Measurements from ENCODE around the gene ZMIZ1. TPM values are rescaled to one million over a fixed set of nuclear protein-coding genes. Genes with fewer than 3 reads are reported as not detected.

ZMIZ1 gene
- total RNA-seq, 1 donor from 2014 or later = 46.2 TPM

DNA sequence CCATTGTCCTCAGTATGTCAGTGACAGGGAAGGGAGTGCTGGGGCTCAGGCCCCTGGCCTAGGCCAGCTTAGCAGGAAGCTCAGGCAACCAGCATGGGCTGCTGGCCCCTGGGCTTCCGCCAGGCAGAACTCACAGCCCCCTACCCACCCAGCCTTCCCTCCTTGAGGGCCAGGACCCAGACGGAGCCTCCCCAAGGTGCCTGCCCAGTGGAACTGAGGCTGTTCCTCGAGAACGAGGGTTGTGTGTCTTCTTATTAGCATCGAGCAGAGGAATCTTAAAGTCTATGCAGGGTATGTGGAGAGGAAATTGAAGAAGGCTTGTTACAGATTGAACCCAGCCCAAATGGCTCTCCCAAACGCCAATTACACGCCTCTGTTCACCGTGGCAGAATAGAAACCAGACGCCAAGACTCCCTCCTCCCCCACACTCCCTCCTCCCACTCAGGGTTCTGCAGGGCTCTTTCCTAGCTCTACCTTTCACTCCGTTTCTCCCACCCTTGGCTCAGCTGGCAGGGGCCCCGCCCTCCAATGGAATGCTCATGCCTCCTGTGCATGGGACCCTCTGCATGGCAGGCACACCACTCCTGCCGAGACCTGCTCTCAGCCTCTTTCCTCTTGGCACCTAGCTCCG is 134.4 kb downstream of the ZMIZ1 start:
- no peak for TF ChIP-seq CTCF (IDR thresholded peaks at IDR 0.05)
- no peak overlapping the region for H3K4me3 Mint-ChIP-seq (ENCODE audit: unreplicated experiment)

GRCh38 chr10:79203833-79204232 is 135.1 kb downstream of the ZMIZ1 start:
- H3K27me3 Mint-ChIP-seq (ENCODE audit: low read depth) = no peaks in the 10 kb centered on the region
- H3K36me3 Mint-ChIP-seq (ENCODE audit: low read depth) = peaks cover 28% of the 10 kb centered on the region
- DNase-seq (ENCODE audit: low spot score) = peak; percentile 59

More for the DNA sequence above, 134.4 kb downstream of the ZMIZ1 start:
- Mint-ChIP-seq H3K9me3 (ENCODE audit: low read depth) (no peaks in the 10 kb centered on the region), H3K36me3 (ENCODE audit: low read depth) (peaks cover 24% of the 10 kb centered on the region), H3K4me1 (ENCODE audit: low read depth) (peaks cover 18% of the 10 kb centered on the region), H3K27me3 (ENCODE audit: low read depth) (no peaks in the 10 kb centered on the region), H3K27ac (ENCODE audit: unreplicated experiment) (peak overlapping the region; percentile 51)
- DNase-seq (ENCODE audit: low spot score) = peak; percentile 70

GRCh38 chr10:79206300-79207095 is 137.7 kb downstream of the ZMIZ1 start:
- no peaks in the 10 kb centered on the region for H3K9me3 Mint-ChIP-seq (ENCODE audit: low read depth)
- no peak overlapping the region for H3K4me3 Mint-ChIP-seq (ENCODE audit: unreplicated experiment)
- peak; percentile 81 for DNase-seq (ENCODE audit: low spot score)
- H3K27ac Mint-ChIP-seq (ENCODE audit: unreplicated experiment) = no peak overlapping the region
- no peaks in the 10 kb centered on the region for H3K27me3 Mint-ChIP-seq (ENCODE audit: low read depth)
- peaks cover 18% of the 10 kb centered on the region for H3K4me1 Mint-ChIP-seq (ENCODE audit: low read depth)
- peaks cover 38% of the 10 kb centered on the region for H3K36me3 Mint-ChIP-seq (ENCODE audit: low read depth)
- no peak for TF ChIP-seq CTCF (IDR thresholded peaks at IDR 0.05)

More at GRCh38 chr10:79203833-79204232, 135.1 kb downstream of the ZMIZ1 start:
- Mint-ChIP-seq H3K4me1 (ENCODE audit: low read depth) (peaks cover 18% of the 10 kb centered on the region), H3K4me3 (ENCODE audit: unreplicated experiment) (no peak overlapping the region), H3K9me3 (ENCODE audit: low read depth) (no peaks in the 10 kb centered on the region), H3K27ac (ENCODE audit: unreplicated experiment) (no peak overlapping the region)
- peak; percentile 13 for TF ChIP-seq CTCF (IDR thresholded peaks at IDR 0.05)

GRCh38 chr10:79207096-79207357 is 138.3 kb downstream of the ZMIZ1 start:
- no peak for TF ChIP-seq CTCF (IDR thresholded peaks at IDR 0.05)
- peaks cover 38% of the 10 kb centered on the region for H3K36me3 Mint-ChIP-seq (ENCODE audit: low read depth)
- no peak overlapping the region for H3K4me3 Mint-ChIP-seq (ENCODE audit: unreplicated experiment)
- no peaks in the 10 kb centered on the region for H3K27me3 Mint-ChIP-seq (ENCODE audit: low read depth)
- no peak overlapping the region for H3K27ac Mint-ChIP-seq (ENCODE audit: unreplicated experiment)
- DNase-seq (ENCODE audit: low spot score) = peak; percentile 62
- peaks cover 18% of the 10 kb centered on the region for H3K4me1 Mint-ChIP-seq (ENCODE audit: low read depth)
- no peaks in the 10 kb centered on the region for H3K9me3 Mint-ChIP-seq (ENCODE audit: low read depth)

- no peak for TF ChIP-seq CTCF (IDR thresholded peaks at IDR 0.05)
- DNase-seq (ENCODE audit: low spot score) = no peak
- Mint-ChIP-seq H3K27ac (ENCODE audit: unreplicated experiment) (no peak overlapping the region), H3K27me3 (ENCODE audit: low read depth) (no peaks in the 10 kb centered on the region), H3K36me3 (ENCODE audit: low read depth) (peaks cover 38% of the 10 kb centered on the region), H3K4me1 (ENCODE audit: low read depth) (peaks cover 15% of the 10 kb centered on the region), H3K4me3 (ENCODE audit: unreplicated experiment) (no peak overlapping the region), H3K9me3 (ENCODE audit: low read depth) (no peaks in the 10 kb centered on the region)
Observed at GRCh38 chr10:79207726-79208125, 139.0 kb downstream of the ZMIZ1 start.
